H9 (cell line): ENCODE measurements around the gene HIC2. TPM values are rescaled to one million over a fixed set of nuclear protein-coding genes. Genes with fewer than 3 reads are reported as not detected.

Source experiments
- DNase-seq: peaks from one replicate; pipeline ENCODE4 v3.0.0-alpha.2; 2017
- H2AFZ ChIP-seq: one replicate; pipeline ENCODE4 v1.6.1; 2013; ENCODE audit warnings: mild to moderate bottlenecking, low read length, control low read depth, moderate library complexity
- H2AK5ac ChIP-seq: 2 replicates; pipeline ENCODE4 v1.6.1; 2013; ENCODE audit warnings: low read length, control low read depth, mixed read lengths; ENCODE audit not compliant: insufficient read length
- H2BK120ac ChIP-seq: one replicate; pipeline ENCODE4 v1.6.1; 2013; ENCODE audit warnings: low read depth, mild to moderate bottlenecking, low read length, control low read depth, inconsistent platforms; ENCODE audit not compliant: poor library complexity, severe bottlenecking
- H2BK12ac ChIP-seq: 2 replicates; pipeline ENCODE4 v1.6.1; 2013; ENCODE audit warnings: low read length, control low read depth, mixed read lengths, low read depth; ENCODE audit not compliant: insufficient read length
- H2BK15ac ChIP-seq: 2 replicates; pipeline ENCODE4 v1.6.1; 2013; ENCODE audit warnings: low read depth, low read length, control low read depth
- H2BK20ac ChIP-seq: one replicate; pipeline ENCODE4 v1.6.1; 2013; ENCODE audit warnings: low read depth, mild to moderate bottlenecking, low read length, control low read depth, inconsistent platforms; ENCODE audit not compliant: poor library complexity, severe bottlenecking
- H2BK5ac ChIP-seq: 2 replicates; pipeline ENCODE4 v1.6.1; 2013; ENCODE audit warnings: low read length, control low read depth, mixed read lengths; ENCODE audit not compliant: insufficient read length
- H3K14ac ChIP-seq: 2 replicates; pipeline ENCODE4 v1.6.1; 2013; ENCODE audit warnings: low read length, control low read depth; ENCODE audit not compliant: insufficient read depth
- H3K18ac ChIP-seq: 2 replicates; pipeline ENCODE4 v1.6.1; 2013; ENCODE audit warnings: low read depth, mild to moderate bottlenecking, mixed read lengths, low read length, control low read depth; ENCODE audit not compliant: insufficient read length
- H3K23ac ChIP-seq: 2 replicates; pipeline ENCODE4 v1.6.1; 2013; ENCODE audit warnings: low read length, control low read depth, mixed read lengths, low read depth; ENCODE audit not compliant: insufficient read length
- H3K23me2 ChIP-seq: 2 replicates; pipeline ENCODE4 v1.6.1; 2013; ENCODE audit warnings: low read depth, mild to moderate bottlenecking, mixed read lengths, low read length, control low read depth; ENCODE audit not compliant: insufficient read length, poor library complexity, severe bottlenecking
- H3K27ac ChIP-seq: 2 replicates; pipeline ENCODE4 v1.5.1; 2013; ENCODE audit warnings: low read length, control low read depth, mixed read lengths, low read depth; ENCODE audit not compliant: insufficient read length
- H3K27me3 ChIP-seq: 2 replicates; pipeline ENCODE4 v1.6.1; 2013; ENCODE audit warnings: low read length, control low read depth, inconsistent platforms; ENCODE audit not compliant: insufficient read depth
- H3K4ac ChIP-seq: 2 replicates; pipeline ENCODE4 v1.6.1; 2013; ENCODE audit warnings: low read depth, mild to moderate bottlenecking, control low read depth, inconsistent platforms, low read length, moderate library complexity
- H3K4me1 ChIP-seq: 2 replicates; pipeline ENCODE4 v1.6.1; 2013; ENCODE audit warnings: low read length, control low read depth, inconsistent platforms; ENCODE audit not compliant: insufficient read depth
- H3K4me2 ChIP-seq: 2 replicates; pipeline ENCODE4 v1.6.1; 2013; ENCODE audit warnings: low read length, control low read depth, mixed read lengths; ENCODE audit not compliant: insufficient read length, insufficient read depth
- H3K56ac ChIP-seq: 2 replicates; pipeline ENCODE4 v1.6.1; 2013; ENCODE audit warnings: low read depth, mild to moderate bottlenecking, mixed read lengths, low read length, control low read depth; ENCODE audit not compliant: insufficient read length
- H3K79me1 ChIP-seq: 2 replicates; pipeline ENCODE4 v1.6.1; 2013; ENCODE audit warnings: low read depth, mild to moderate bottlenecking, moderate library complexity, low read length, control low read depth, inconsistent platforms; ENCODE audit not compliant: insufficient read depth, poor library complexity, severe bottlenecking
- H3K79me2 ChIP-seq: 2 replicates; pipeline ENCODE4 v1.6.1; 2013; ENCODE audit warnings: low read length, control low read depth, inconsistent platforms; ENCODE audit not compliant: insufficient read depth
- H3K9ac ChIP-seq: 2 replicates; pipeline ENCODE4 v1.6.1; 2013; ENCODE audit warnings: low read length, control low read depth, mixed read lengths; ENCODE audit not compliant: insufficient read length; ENCODE audit errors: extremely low read depth
- H3K9me3 ChIP-seq: one replicate; pipeline ENCODE4 v1.6.1; 2013; ENCODE audit warnings: low read depth, low read length, inconsistent platforms; ENCODE audit not compliant: control insufficient read depth
- H3T11ph ChIP-seq: one replicate; pipeline ENCODE4 v1.6.1; 2013; ENCODE audit warnings: mild to moderate bottlenecking, low read length, control low read depth, inconsistent platforms
- H4K20me1 ChIP-seq: one replicate; pipeline ENCODE4 v1.6.1; 2013; ENCODE audit not compliant: control insufficient read depth, insufficient read length, insufficient read depth
- H4K5ac ChIP-seq: 2 replicates; pipeline ENCODE4 v1.6.1; 2013; ENCODE audit warnings: low read depth, mild to moderate bottlenecking, mixed read lengths, low read length, control low read depth; ENCODE audit not compliant: insufficient read length
- H4K8ac ChIP-seq: replicated peaks from 2 replicates; pipeline ENCODE4 v1.6.1; 2013; ENCODE audit warnings: low read length, control low read depth, mixed read lengths, low read depth; ENCODE audit not compliant: insufficient read length
- H4K91ac ChIP-seq: 2 replicates; pipeline ENCODE4 v1.6.1; 2013; ENCODE audit warnings: low read depth, mild to moderate bottlenecking, moderate library complexity, mixed read lengths, low read length, control low read depth; ENCODE audit not compliant: insufficient read length
- H3K27ac Mint-ChIP-seq, 3 experiments: 2 replicates in 2 of 3; 3 replicates in 1 of 3; pipeline ENCODE4 v1.8.0; 2020 to 2021; ENCODE audit warnings: mixed read lengths in 3 of 3, mild to moderate bottlenecking in 1 of 3, moderate library complexity in 1 of 3
- H3K27me3 Mint-ChIP-seq: 2 replicates; pipeline ENCODE4 v1.8.0; 2021; ENCODE audit warnings: low read depth, mild to moderate bottlenecking, moderate library complexity, mixed read lengths
- H3K36me3 Mint-ChIP-seq, 3 experiments: 2 replicates in 2 of 3; 3 replicates in 1 of 3; pipeline ENCODE4 v1.8.0; 2020 to 2021; ENCODE audit warnings: low read depth in 3 of 3, mixed read lengths in 3 of 3; ENCODE audit not compliant: insufficient read depth in 1 of 3
- H3K4me1 Mint-ChIP-seq, 2 experiments: 2 replicates each; pipeline ENCODE4 v1.8.0; 2020; ENCODE audit warnings: mixed read lengths in 2 of 2
- H3K4me3 Mint-ChIP-seq, 2 experiments: 2 replicates in 1 of 2; 3 replicates in 1 of 2; pipeline ENCODE4 v1.8.0; 2020 to 2021; ENCODE audit warnings: mild to moderate bottlenecking in 2 of 2, mixed read lengths in 2 of 2, moderate library complexity in 1 of 2
- H3K9me3 Mint-ChIP-seq, 2 experiments: 2 replicates in 1 of 2; 3 replicates in 1 of 2; pipeline ENCODE4 v1.8.0; 2020; ENCODE audit warnings: mild to moderate bottlenecking in 2 of 2, mixed read lengths in 2 of 2, moderate library complexity in 1 of 2
- CTCF ChIP-seq: fragments of 200-600 bp; sonication (generic); conservative IDR thresholded peaks from 3 replicates; pipeline ENCODE4 v1.8.0; 2021; ENCODE audit warnings: antibody characterized with exemption, mild to moderate bottlenecking
- WGBS: extraction: QIAGEN DNeasy Blood & Tissue Kit; methylation state at CpG from one replicate; pipeline ENCODE4 v1.1.7; 2013; ENCODE audit warnings: missing lambda C conversion rate, low lambda C conversion rate, mixed read lengths; ENCODE audit not compliant: insufficient read length; ENCODE audit errors: extremely low coverage; 5-methylcytosine and 5-hydroxymethylcytosine counted together
- total RNA-seq: library from RNA; stranded (reverse); gene quantifications from 2 replicates; pipeline ENCODE4 v1.2.1, GENCODE V29; 2021

Gene HIC2
- total RNA-seq, 1 experiment from 2014 or later, result 24.9 TPM

GRCh38 chr22:21443057-21443734 lies 26.0 kb downstream of the HIC2 start:
- H4K20me1 ChIP-seq, result no peaks in the 10 kb centered on the region
- no peak overlapping the region for H3K27ac ChIP-seq

More at GRCh38 chr22:21443057-21443734, 26.0 kb downstream of the HIC2 start:
- Mint-ChIP-seq H3K9me3 (no peaks in the 10 kb centered on the region), H3K36me3 (peaks cover 5 to 27% (median 21%) of the 10 kb centered on the region in 3 experiments; a peak in 6 of 7 replicates), H3K4me3 (no peak overlapping the region), H3K27ac (peak overlapping the region; percentile 83 to 91 (median 85)), H3K27me3 (no peaks in the 10 kb centered on the region), H3K4me1 (peaks cover 5 to 19% of the 10 kb centered on the region in 2 experiments)
- Histone ChIP-seq H3K56ac (no peak overlapping the region), H3K27me3 (no peaks in the 10 kb centered on the region), H3K4me1 (no peaks in the 10 kb centered on the region; the same call in 1 of the 2 replicates), H4K91ac (no peak overlapping the region), H2BK5ac (no peak overlapping the region), H4K5ac (no peak overlapping the region), H3T11ph (no peak overlapping the region), H3K9ac (no peak overlapping the region), H2BK20ac (no peak overlapping the region), H3K4ac (no peak overlapping the region), H3K79me1 (no peaks in the 10 kb centered on the region), H3K18ac (no peak overlapping the region), H3K14ac (no peak overlapping the region), H2BK120ac (no peak overlapping the region), H2BK12ac (no peak overlapping the region), H3K23me2 (no peaks in the 10 kb centered on the region), H3K9me3 (no peaks in the 10 kb centered on the region), H2AFZ (no peak overlapping the region), H3K23ac (no peak overlapping the region), H4K8ac (no peak overlapping the region), H3K79me2 (no peaks in the 10 kb centered on the region; the same call in 1 of the 2 replicates), H3K4me2 (no peak overlapping the region), H2AK5ac (no peak overlapping the region), H2BK15ac (no peak overlapping the region)
- WGBS, result no CpG with 5 or more reads among the region's 13 CpGs
- peak; percentile 26 for DNase-seq
- no peak for TF ChIP-seq CTCF
